GM21576 (cell line): ENCODE data around the gene SYNRG.
"Not testable (repeated sequence)": the region's sequence is repeated elsewhere in the genome, so short reads cannot be mapped to it uniquely, and the experiment has no call there.

Experiments used
- ATAC-seq: cut with Tn5 transposase; IDR thresholded peaks from one replicate; pipeline ENCODE4 v1.9.1; 2021; ENCODE audit warnings: mild to moderate bottlenecking, moderate library complexity; ENCODE audit not compliant: unreplicated experiment

The SYNRG gene

GRCh38 chr17:37609170-37610040 lies at the start of gene SYNRG:
TSS of gene SYNRG (minus strand) at chr17:37609418. CDS start at chr17:37609355, 63 bp downstream.
- ATAC-seq: peak; percentile 83

- no peak for ATAC-seq
Measured at GRCh38 chr17:37657202-37657601, 48.0 kb upstream of the SYNRG start.

- no peak for ATAC-seq
Measured at GRCh38 chr17:37651849-37652248, 42.6 kb upstream of the SYNRG start.

- no peak for ATAC-seq
Measured at GRCh38 chr17:37650419-37651003, 41.3 kb upstream of the SYNRG start.

- ATAC-seq: no peak
Measured at GRCh38 chr17:37648555-37648954, 39.3 kb upstream of the SYNRG start.

GRCh38 chr17:37647856-37648255 lies 38.6 kb upstream of the SYNRG start:
- ATAC-seq: no peak

- no peak for ATAC-seq
Measured at GRCh38 chr17:37643869-37644268, 34.7 kb upstream of the SYNRG start.

- peak; percentile 77 for ATAC-seq
Measured at GRCh38 chr17:37643118-37643766, 34.0 kb upstream of the SYNRG start, which contains the start of gene DDX52. TSS of gene DDX52 (minus strand) at chr17:37643446. CDS start at chr17:37643420, 26 bp downstream.

GRCh38 chr17:37642681-37643080 lies 33.5 kb upstream of the SYNRG start:
- no peak for ATAC-seq

GRCh38 chr17:37640015-37640414 lies 30.8 kb upstream of the SYNRG start:
- no peak for ATAC-seq

- ATAC-seq: no peak
Measured at GRCh38 chr17:37637956-37638355, 28.7 kb upstream of the SYNRG start.

GRCh38 chr17:37616430-37616829 lies 7.2 kb upstream of the SYNRG start:
- ATAC-seq: not testable (repeated sequence)

GRCh38 chr17:37614823-37615222 lies 5.6 kb upstream of the SYNRG start:
- ATAC-seq: no peak

GRCh38 chr17:37614391-37614790 lies 5.2 kb upstream of the SYNRG start:
- no peak for ATAC-seq

GRCh38 chr17:37610971-37611370 lies 1.8 kb upstream of the SYNRG start:
- no peak for ATAC-seq

- ATAC-seq: not testable (repeated sequence)
Measured at GRCh38 chr17:37610041-37610420, 813 bp upstream of the SYNRG start.

- ATAC-seq: peak; percentile 13
Measured at GRCh38 chr17:37608351-37609169, 658 bp downstream of the SYNRG start.

- ATAC-seq: no peak
Measured at GRCh38 chr17:37607637-37608331, 1.4 kb downstream of the SYNRG start.

GRCh38 chr17:37605813-37606505 lies 3.3 kb downstream of the SYNRG start:
- ATAC-seq: no peak

- no peak for ATAC-seq
Measured at GRCh38 chr17:37605081-37605480, 4.1 kb downstream of the SYNRG start.
